Measurements from ENCODE around the gene NCOA1. TPM values are rescaled to one million over a fixed set of nuclear protein-coding genes. Genes with fewer than 3 reads are reported as not detected.
A peak's percentile ranks its signal among the peaks of the same experiment; 100 is the strongest.

The NCOA1 gene
- total RNA-seq, 1 donor from 2014 or later: 75.1 TPM

GRCh38 chr2:24457696-24458386 is 33.2 kb upstream of the NCOA1 start:
- Mint-ChIP-seq H3K4me3 (ENCODE audit: unreplicated experiment) (no peak overlapping the region), H3K4me1 (ENCODE audit: low read depth, unreplicated experiment) (peaks cover 2% of the 10 kb centered on the region), H3K9me3 (ENCODE audit: unreplicated experiment) (no peaks in the 10 kb centered on the region), H3K27me3 (ENCODE audit: unreplicated experiment) (no peaks in the 10 kb centered on the region), H3K36me3 (ENCODE audit: unreplicated experiment) (no peaks in the 10 kb centered on the region), H3K27ac (ENCODE audit: unreplicated experiment) (no peak overlapping the region)
- DNase-seq: no peak
- no peak for TF ChIP-seq CTCF (IDR thresholded peaks at IDR 0.05; ENCODE audit: partially characterized antibody, unreplicated experiment)

GRCh38 chr2:24459224-24460161 is 31.6 kb upstream of the NCOA1 start:
- Mint-ChIP-seq H3K36me3 (ENCODE audit: unreplicated experiment) (no peaks in the 10 kb centered on the region), H3K4me3 (ENCODE audit: unreplicated experiment) (no peak overlapping the region), H3K27ac (ENCODE audit: unreplicated experiment) (no peak overlapping the region), H3K27me3 (ENCODE audit: unreplicated experiment) (no peaks in the 10 kb centered on the region), H3K4me1 (ENCODE audit: low read depth, unreplicated experiment) (peaks cover 2% of the 10 kb centered on the region), H3K9me3 (ENCODE audit: unreplicated experiment) (no peaks in the 10 kb centered on the region)
- TF ChIP-seq CTCF (IDR thresholded peaks at IDR 0.05; ENCODE audit: partially characterized antibody, unreplicated experiment): no peak
- no peak for DNase-seq

- H3K9me3 Mint-ChIP-seq (ENCODE audit: unreplicated experiment): no peaks in the 10 kb centered on the region
- no peak for TF ChIP-seq CTCF (IDR thresholded peaks at IDR 0.05; ENCODE audit: partially characterized antibody, unreplicated experiment)
- no peaks in the 10 kb centered on the region for H3K36me3 Mint-ChIP-seq (ENCODE audit: unreplicated experiment)
- peak overlapping the region; percentile 64 for H3K27ac Mint-ChIP-seq (ENCODE audit: unreplicated experiment)
- H3K4me3 Mint-ChIP-seq (ENCODE audit: unreplicated experiment): no peak overlapping the region
- no peak for DNase-seq
- peaks cover 2% of the 10 kb centered on the region for H3K4me1 Mint-ChIP-seq (ENCODE audit: low read depth, unreplicated experiment)
- no peaks in the 10 kb centered on the region for H3K27me3 Mint-ChIP-seq (ENCODE audit: unreplicated experiment)
Measured at GRCh38 chr2:24461685-24462084, 29.4 kb upstream of the NCOA1 start.

- no peak overlapping the region for H3K4me3 Mint-ChIP-seq (ENCODE audit: unreplicated experiment)
- no peaks in the 10 kb centered on the region for H3K36me3 Mint-ChIP-seq (ENCODE audit: unreplicated experiment)
- no peak for DNase-seq
- no peak for TF ChIP-seq CTCF (IDR thresholded peaks at IDR 0.05; ENCODE audit: partially characterized antibody, unreplicated experiment)
- no peaks in the 10 kb centered on the region for H3K9me3 Mint-ChIP-seq (ENCODE audit: unreplicated experiment)
- H3K27ac Mint-ChIP-seq (ENCODE audit: unreplicated experiment): no peak overlapping the region
- peaks cover 2% of the 10 kb centered on the region for H3K4me1 Mint-ChIP-seq (ENCODE audit: low read depth, unreplicated experiment)
- no peaks in the 10 kb centered on the region for H3K27me3 Mint-ChIP-seq (ENCODE audit: unreplicated experiment)
Measured at GRCh38 chr2:24463271-24463670, 27.8 kb upstream of the NCOA1 start.
